Measurements from ENCODE around the gene TEX2.
A peak's percentile ranks its signal among the peaks of the same experiment; 100 is the strongest.

TEX2 gene

GRCh38 chr17:64269687-64270649 is 6.9 kb upstream of the TEX2 start:
- no peak for DNase-seq

- DNase-seq = no peak
These were observed 1.8 kb upstream of the TEX2 start for GRCh38 chr17:64264891-64265290.

GRCh38 chr17:64262198-64262999 is 661 bp downstream of the TEX2 start:
- DNase-seq = peak; percentile 51

- no peak for DNase-seq
These were observed 1.5 kb downstream of the TEX2 start for GRCh38 chr17:64261417-64262145.

- DNase-seq = no peak
These were observed 2.2 kb downstream of the TEX2 start for GRCh38 chr17:64260886-64261285.

- no peak for DNase-seq
These were observed 3.1 kb downstream of the TEX2 start for GRCh38 chr17:64259922-64260321.

- no peak for DNase-seq
These were observed 3.6 kb downstream of the TEX2 start for GRCh38 chr17:64259426-64259825.

GRCh38 chr17:64256913-64257807 is 5.9 kb downstream of the TEX2 start:
- DNase-seq = no peak

GRCh38 chr17:64255764-64256163 is 7.3 kb downstream of the TEX2 start:
- DNase-seq = no peak

GRCh38 chr17:64254755-64255154 is 8.3 kb downstream of the TEX2 start:
- no peak for DNase-seq

GRCh38 chr17:64253470-64253869 is 9.6 kb downstream of the TEX2 start:
- no peak for DNase-seq

- DNase-seq = no peak
These were observed 10.2 kb downstream of the TEX2 start for GRCh38 chr17:64252831-64253230.

- DNase-seq = no peak
These were observed 12.7 kb downstream of the TEX2 start for GRCh38 chr17:64250233-64250835.

- DNase-seq = no peak
These were observed 15.2 kb downstream of the TEX2 start for GRCh38 chr17:64247836-64248235.

GRCh38 chr17:64245218-64246145 is 17.6 kb downstream of the TEX2 start:
- no peak for DNase-seq

GRCh38 chr17:64244165-64244564 is 18.9 kb downstream of the TEX2 start:
- no peak for DNase-seq

GRCh38 chr17:64243340-64243739 is 19.7 kb downstream of the TEX2 start:
- no peak for DNase-seq

- DNase-seq = no peak
These were observed 20.4 kb downstream of the TEX2 start for GRCh38 chr17:64242633-64243032.

GRCh38 chr17:64240741-64241347 is 22.2 kb downstream of the TEX2 start:
- DNase-seq = no peak

- no peak for DNase-seq
These were observed 22.8 kb downstream of the TEX2 start for GRCh38 chr17:64240261-64240740.
